Measurements from ENCODE around the gene RAVER2.

The RAVER2 gene

DNA sequence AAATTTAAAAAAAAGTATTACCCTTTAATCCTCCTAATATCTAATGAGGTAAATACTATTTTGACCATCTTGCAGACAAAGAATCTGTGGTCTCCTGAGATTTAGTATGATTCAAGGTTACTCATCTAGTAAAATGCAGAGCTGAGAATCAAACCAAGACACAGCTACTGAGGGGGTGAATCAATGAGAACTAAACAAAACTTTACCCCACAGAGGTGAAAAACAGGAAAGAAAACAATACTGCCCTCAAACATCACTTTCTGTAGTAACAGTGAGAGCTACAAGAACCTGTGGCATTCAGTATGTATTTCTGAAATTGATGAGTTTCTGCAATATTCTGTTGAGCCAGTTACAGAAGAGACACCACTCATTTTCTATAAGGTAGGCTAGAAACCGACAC is 136.4 kb downstream of the RAVER2 start:
- DNase-seq (ENCODE audit: insufficient read length, low spot score) (no peak), FAIRE-seq (no peak)
- TF ChIP-seq, protein P1, sequence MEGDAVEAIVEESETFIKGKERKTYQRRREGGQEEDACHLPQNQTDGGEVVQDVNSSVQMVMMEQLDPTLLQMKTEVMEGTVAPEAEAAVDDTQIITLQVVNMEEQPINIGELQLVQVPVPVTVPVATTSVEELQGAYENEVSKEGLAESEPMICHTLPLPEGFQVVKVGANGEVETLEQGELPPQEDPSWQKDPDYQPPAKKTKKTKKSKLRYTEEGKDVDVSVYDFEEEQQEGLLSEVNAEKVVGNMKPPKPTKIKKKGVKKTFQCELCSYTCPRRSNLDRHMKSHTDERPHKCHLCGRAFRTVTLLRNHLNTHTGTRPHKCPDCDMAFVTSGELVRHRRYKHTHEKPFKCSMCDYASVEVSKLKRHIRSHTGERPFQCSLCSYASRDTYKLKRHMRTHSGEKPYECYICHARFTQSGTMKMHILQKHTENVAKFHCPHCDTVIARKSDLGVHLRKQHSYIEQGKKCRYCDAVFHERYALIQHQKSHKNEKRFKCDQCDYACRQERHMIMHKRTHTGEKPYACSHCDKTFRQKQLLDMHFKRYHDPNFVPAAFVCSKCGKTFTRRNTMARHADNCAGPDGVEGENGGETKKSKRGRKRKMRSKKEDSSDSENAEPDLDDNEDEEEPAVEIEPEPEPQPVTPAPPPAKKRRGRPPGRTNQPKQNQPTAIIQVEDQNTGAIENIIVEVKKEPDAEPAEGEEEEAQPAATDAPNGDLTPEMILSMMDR (IDR thresholded peaks at IDR 0.05; ENCODE audit: insufficient read depth, missing control alignments): no peak

Measured in D721Med (cell line).